Esophagus mucosa (tissue), 1 donor: ENCODE results near the gene MAP6. TPM values are rescaled to one million over a fixed set of nuclear protein-coding genes. Genes with fewer than 3 reads are reported as not detected.
A peak's percentile ranks its signal among the peaks of the same experiment; 100 is the strongest.
"Not testable (repeated sequence)": the region's sequence is repeated elsewhere in the genome, so short reads cannot be mapped to it uniquely, and the experiment has no call there.

Experiments
- ATAC-seq: fragments of 200-7000 bp; cut with Tn5 transposase; one replicate; pipeline ENCODE4 v1.9.1; 2020
- total RNA-seq: library from RNA; stranded (reverse); gene quantifications from one replicate; pipeline ENCODE4 v1.2.4, GENCODE V29; 2023
- donor health status: DM: yes; HTN: yes; CAD: no.

The MAP6 gene
- total RNA-seq, 1 donor from 2014 or later: 0.32 TPM

DNA sequence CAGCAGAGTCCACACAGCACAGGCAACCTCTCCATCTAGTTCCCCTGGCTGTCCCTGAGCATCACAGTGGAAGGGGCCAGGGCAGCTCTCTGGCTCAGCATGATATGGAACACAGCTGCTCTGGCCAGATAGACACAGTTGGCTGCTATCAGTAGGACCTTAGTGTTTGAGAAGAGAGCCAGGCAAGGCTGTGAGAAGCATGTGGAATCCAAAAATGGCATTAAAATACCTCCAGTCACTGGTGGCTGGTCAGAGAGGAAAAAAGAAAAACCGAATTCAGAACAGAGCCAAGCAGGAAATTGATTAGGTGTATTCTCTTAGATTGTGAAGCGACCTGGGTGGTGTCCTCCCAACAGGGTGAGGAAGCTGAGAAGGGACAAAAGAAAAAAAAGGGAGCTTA is 78.9 kb downstream of the MAP6 start:
- ATAC-seq: no peak

DNA sequence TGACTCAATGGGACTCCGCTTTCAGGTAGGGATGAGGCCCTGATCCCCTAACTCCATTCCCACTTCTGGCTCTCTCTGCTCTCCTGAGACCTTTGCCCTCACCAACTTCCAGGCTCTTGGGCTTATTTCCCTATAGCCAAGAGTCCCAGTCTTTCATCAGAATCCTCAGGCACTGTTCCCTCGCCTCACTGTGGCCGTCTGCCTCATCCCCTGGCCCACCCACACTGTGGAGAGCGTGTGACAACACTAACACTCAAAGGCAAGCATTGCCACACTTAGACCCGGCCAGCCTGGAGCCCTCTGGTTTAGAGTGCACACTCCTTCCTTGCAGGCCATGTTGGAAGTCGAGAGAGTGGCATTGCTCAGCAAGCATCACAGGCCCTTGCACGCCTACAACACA is 79.8 kb downstream of the MAP6 start:
- no peak for ATAC-seq

DNA sequence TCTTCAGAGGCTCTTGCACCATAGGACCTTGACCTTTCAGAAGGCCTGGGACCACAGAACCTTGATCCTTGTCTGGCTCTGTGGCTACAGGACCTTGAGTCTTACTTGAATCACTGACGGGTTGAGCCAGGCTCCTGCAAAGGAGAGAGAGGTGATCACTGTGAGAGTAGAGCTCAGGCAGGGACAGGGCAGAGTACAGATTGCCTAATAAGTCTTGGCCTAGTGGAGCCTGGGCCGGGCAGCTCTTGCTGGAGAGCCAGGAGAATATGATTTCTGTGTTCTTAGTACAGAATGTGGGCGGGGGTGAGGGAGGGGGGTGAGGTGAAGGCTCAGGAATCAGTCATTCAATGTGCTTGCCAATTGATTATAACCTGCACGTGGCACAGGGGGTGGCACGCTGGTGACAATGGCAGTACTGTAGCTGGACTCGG is 80.8 kb downstream of the MAP6 start:
- ATAC-seq: no peak

DNA sequence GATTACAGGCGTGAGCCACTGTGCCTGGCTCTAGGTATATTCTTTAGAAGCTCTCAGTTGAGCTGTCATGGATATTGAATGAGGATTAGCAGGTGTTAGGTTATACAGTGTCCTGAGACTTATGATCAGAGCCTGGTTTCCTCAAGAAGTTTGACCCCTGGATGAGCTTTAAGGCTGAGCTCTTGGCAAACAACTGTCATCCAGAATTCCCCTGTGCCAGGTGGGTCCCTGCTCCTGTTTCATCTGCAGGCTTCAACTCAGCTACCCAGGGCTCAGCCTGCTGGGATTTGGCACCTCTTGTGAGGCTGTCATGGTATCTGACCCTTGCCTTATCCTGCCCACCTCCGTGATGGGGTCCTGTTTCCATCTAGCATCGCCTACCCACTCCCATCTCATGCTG is 82.4 kb downstream of the MAP6 start:
- no peak for ATAC-seq

DNA sequence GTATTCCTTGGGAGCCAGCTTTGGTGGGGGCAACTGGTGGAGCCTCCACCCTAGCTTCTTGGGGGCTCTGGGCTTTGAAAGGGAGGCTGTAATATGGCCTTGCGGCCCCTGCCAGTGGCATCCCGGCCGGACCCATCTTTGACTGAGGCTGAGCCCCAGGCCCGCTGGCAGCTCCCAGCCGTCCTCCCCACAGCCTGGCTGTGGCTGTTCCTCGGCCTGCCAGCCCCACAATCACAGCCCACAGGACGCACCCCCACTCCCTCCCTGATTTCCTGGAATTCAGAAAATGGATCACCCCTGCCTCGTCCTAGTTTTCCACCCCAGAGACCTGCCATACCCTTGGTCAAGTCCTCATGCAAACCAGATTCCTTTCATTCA is 83.6 kb downstream of the MAP6 start:
- ATAC-seq: no peak

DNA sequence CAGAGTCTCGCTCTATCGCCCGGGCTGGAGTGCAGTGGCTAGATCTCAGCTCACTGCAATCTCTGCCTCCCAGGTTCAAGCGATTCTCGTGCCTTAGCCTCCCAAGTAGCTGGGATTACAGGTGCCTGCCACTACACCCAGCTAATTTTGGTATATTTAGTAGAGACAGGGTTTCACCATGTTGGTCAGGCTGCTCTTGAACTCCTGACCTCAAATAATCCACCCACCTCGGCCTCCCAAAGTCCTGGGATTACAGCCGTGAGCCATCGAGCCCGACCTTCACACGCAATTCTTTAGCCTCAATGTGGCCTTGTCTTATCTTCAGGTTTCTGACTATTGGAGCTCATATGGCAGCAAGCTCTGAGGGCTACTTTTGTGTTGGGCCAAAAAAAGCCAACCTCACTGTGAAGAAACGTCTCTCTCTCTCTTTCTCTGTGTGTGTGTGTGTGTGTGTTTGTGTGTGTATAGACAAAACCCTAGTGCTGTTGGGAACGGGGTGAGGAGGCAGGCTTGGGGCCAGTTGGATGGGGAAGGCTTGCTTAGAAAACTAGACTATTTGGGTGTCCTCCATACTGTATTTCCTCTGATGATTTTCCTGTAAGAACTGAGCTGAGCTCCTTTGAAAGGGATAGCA is 84.1 kb downstream of the MAP6 start:
- not testable (repeated sequence) for ATAC-seq

DNA sequence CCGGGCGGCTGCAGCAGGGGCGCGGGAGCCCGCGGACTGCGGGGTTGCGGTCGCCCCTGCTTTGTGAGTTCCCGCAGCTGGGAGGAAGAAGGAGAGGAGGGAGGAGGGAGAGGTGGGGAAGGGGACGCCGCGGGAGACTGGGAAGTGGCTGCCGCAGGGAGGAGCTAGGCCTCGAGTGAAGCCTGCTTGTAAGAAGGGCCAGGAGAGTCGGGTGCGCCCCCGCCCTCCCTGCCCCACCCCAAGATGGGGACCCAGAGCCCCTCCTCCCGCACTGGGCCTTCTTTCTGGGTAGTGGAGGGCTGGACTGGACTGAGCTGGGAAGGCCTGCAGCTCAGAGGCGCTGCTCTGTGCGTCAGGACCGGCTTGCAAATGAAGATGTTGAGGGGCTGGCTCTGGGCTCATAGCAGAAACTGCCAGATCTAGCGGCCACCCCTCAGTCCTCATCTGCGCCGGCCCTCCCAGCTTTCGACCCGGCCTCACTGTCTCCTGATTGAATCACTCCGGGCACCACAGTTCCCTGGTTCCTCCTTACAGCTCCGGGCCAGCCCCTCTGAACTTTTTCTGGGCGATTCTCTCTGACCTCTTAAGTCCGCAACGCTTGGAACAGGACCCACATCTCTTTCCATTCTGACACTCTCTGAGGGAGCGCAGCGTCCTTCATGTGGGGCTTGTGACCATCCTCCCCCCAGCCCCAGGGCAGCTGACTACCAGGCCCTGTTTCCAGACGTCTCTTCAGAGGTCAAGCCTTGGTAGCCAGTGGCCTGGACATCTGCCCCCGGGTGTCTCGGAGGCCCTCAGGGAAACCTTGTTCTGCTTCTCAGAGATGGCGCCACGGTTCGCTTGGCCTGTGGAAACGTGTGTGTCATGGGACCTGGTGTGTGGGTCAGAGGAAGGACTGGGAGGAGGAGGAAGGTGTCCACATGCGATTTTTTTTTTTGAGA is 84.8 kb downstream of the MAP6 start:
- ATAC-seq: peak; percentile 26

DNA sequence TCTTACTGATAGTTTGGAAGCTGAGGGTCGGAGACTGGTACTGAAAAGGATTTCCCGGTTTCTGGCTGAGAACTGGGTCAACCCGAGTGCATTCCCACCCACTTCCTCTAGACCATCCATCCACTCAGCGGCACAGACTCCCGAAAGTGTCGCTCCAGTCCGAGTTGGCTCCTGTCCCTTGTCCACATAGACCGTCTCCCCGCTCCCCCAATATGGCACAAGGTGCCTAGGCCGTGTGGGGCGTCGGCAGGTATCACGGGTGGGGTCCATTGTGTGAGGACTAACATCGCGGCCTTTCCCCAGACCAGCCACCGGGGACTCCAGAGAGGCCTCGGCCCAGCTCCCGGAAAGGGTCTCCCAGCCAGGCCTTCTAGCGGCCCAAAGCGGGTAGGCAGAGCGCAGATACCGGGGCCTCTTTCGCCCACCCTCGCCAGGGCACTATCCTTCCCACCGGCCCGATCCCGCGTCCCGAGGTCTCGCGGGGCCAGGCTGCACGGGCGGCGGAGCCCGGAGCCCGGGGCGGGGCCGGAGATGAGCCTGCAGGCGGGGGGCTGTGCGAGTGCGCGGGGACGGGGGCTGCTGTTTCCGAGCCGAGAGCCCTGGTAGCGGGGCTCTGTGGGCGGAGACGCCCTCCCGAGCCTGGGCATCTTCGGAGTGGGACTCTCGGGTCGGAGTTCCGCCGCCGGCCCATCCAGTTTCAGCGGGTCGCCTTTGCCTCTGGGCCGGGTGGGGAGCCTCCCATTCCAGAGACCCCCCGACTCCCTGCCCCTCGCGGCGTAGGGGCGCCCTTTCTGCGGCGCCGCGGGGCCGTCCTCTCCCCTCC is 85.7 kb downstream of the MAP6 start:
- peak; percentile 65 for ATAC-seq

DNA sequence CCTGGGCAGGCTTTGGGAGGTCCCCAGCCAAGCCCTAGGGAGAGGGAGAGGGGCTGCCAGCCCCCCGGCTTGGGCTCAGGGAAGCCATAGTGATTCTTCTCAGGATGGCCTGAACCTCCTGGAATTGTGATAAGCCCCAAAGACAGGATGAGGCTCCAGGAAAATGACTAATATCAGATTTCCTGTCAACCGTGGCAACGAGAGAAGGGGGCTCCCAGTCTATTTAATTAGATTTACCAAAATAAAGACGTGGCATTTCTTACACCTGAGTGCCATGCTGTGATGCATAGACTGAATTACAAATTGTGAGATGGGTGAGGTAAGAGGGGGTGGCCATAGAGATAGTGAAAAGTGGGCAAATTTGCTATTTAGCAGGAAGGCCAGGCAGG is 86.3 kb downstream of the MAP6 start:
- no peak for ATAC-seq

DNA sequence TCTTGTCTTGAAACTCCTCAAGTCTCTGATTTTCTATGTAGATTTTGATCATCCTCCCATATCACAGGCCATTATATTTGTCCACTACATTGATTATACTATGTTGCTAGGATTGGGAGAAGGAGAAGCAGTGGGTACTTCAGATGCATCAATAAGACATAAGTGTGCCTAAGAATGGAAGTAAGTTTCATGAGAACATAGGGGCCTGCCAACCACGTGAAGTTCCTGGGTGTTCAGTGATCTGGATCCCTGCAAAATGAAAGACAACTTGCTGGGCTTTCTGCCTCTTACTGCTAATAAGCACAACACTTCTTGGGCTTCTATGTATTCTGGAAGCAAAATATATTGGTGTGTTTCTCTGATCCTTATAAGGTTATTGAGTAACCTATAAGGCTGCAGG is 89.0 kb downstream of the MAP6 start:
- ATAC-seq: no peak

DNA sequence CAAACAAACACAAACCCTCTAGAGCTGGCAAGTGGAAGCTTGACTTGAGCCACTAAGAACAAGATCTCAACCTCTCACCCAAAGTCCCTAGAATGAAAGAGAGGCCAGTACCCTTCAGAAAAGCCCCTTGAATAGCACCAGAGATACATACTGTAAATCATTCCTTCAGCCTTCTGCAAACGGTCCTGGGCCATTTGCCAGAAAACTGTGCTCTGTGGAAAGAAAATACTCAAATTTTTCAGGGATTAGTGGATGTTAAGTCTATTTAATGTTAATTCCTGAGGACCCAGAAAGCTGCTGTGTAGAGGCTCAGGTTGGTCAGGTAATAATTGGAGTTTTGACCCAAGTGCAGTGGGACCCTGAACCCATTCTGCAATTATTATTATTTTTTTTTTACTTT is 89.9 kb downstream of the MAP6 start:
- ATAC-seq: no peak

DNA sequence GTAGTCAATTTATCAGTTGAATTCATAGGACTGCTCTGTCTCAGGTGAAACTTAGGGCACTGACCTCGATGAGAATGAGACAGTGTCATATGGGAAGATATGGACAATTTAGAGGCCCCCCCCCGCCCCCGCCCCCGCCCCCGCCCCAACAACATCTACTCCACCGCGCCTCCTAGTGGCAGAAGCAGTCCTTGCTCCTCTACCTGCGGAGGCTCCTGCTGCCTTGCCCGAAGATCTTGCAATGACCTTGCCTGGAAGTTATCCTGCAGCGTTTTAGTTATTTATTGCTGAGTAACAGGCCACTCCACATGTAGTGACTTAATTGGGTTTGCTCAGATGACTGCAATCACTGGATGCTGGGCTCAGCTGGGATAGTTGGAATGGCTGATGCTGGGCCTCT is 91.6 kb downstream of the MAP6 start:
- ATAC-seq: no peak

DNA sequence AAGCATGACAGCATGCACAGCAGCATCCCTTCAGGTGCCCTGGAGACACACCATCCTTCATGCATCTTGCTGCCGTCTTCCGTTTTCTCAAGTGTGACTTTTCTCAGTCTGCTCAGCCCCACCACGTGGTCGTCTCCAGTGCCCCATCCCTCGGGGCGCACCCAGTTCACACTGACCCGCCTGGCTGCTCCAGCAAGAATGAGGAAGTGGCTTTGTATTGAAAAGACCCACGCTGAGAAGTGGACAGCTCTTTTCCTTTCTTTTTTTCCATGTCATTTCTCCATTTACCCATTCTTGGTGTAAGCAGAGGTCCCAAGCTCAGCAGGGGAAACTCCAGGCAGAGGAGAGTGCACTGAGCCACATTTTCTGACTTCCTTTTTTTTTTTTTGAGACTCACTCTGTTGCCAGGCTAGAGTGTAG is 92.3 kb downstream of the MAP6 start:
- ATAC-seq: peak; percentile 45

DNA sequence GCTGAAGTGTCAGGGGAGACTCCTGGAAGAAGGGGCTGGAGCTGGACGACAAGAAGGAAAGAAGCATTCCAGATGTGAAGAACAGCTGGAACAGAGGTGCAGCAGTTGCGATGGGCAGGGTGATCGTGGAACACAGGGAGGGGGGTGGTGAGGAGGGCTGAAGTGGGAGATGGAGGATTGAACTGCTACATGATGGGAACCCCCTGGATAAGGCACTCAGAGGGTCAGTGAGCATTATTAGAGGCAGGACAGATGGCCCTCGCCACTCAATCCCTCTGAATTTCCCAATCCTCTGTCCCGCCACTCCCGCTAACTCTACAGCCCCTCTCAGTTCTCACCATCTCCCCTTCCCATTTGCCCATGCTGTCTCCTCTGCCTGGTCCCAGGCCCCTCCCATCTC is 92.8 kb downstream of the MAP6 start:
- no peak for ATAC-seq

DNA sequence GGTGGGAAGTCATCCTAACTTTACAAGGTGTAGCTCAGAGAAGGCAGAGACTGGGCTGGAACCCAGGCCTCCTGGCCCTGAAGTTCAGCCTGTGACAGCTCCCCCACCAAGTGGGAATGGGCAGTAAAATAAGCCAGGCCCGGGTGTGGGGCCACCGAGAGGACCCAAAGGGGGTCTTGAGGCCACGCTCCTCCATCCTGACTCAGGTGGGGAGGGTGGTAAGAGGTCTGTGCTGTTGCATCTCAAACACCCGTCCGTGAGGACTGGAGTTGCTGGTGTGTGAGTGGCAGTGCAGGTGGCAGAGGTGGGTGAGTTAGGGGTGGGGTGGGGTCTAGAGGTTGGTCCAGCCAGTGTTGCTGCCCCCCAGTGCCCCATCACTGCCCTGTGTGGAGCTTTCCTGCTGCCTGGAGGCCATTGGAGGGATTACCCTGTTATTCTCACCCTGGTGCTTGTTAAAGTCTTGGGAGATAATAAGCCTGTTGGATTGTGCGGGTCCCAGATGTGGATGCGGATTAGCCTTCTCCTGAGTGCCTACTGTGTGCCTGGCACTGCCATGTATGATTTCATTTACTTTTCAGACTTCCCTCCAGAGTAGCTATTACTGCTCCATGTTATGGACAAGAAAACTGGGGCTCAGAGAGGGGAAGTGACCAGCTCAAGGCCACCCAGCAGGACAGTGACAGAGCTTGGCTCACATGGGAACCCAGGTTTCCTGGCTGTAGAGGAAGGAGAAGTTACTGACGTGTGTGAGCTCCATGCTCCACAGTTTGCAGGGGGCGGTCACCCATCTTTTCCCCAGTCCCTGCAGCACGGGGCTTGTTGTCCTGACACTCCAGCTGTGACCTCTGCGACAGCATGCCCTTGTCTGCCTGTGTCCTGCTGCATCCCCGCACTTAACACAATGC is 93.9 kb downstream of the MAP6 start:
- no peak for ATAC-seq

DNA sequence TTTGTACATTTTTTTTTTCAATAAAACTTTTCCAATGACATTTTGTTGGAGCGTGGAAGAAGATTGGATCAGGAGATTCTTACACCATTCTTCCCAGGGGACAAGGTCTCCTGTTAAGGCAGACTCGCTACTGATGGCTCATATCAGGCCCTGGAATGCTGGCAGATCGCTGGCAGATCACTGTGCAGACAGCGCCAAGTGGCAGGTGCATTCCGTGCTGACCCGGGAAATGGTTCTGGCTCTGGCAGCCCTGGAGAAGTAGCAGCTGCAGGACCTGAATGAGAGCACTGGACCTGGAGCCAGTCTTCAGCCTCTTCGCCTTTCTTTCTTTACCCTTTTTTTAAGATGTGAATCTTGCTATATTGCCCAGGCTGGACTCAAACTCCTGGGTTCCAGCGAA is 96.1 kb downstream of the MAP6 start:
- ATAC-seq: no peak

DNA sequence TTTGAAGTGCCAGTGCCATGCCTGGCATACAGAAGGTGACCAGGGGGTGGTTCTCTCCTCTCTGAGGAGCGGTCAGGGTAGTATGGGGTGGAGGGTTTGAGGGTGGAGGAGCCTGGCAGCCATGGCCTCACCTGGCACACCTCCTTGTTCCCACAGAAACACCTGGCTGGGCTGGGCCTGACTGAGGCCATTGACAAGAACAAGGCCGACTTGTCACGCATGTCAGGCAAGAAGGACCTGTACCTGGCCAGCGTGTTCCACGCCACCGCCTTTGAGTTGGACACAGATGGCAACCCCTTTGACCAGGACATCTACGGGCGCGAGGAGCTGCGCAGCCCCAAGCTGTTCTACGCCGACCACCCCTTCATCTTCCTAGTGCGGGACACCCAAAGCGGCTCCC is 97.2 kb downstream of the MAP6 start:
- ATAC-seq: peak; percentile 72

DNA sequence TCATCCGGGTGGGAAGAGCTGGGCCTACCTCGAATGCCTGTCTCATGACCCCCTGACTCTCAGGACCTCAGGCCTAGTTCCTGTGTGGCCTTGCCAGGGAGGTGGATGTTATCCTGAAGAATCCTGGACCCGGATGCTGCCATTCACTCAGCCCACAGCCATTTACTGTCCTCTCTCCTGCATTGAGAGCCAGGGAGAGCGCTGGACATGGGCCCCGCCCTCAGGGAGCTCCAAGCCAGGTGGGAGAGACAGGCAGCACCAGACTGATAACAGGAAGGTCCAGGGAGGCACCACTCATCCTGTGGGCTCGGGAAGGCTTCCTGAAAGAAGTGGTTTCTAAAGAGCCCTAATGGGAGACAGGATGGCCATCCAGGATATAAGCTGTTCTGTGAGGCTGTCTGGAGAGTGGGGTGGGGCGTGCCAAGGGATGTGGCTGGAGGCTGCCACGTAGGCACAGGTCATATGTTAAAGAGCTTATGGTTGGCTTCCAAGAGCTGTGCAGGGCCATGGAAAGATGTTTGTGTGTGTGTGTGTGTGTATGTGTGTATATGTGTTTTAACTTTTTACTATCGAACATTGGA is 98.2 kb downstream of the MAP6 start:
- ATAC-seq: peak; percentile 26

DNA sequence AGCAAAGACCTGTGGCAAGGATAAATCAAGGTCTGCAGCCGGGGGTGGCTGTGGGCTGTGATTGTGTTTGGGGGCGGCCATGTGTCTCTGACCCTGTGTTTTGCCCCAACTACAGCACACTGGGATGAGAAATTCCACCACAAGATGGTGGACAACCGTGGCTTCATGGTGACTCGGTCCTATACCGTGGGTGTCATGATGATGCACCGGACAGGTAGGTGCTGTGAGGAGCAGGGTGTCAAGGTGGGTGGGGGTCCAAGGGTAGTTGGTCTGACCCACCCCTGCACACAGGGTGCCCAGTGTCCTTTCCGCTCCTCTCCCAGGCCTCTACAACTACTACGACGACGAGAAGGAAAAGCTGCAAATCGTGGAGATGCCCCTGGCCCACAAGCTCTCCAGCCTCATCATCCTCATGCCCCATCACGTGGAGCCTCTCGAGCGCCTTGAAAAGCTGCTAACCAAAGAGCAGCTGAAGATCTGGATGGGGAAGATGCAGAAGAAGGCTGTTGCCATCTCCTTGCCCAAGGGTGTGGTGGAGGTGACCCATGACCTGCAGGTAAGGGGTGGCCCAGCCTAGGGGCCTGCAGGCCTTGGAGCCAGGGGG is 100.1 kb downstream of the MAP6 start:
- no peak for ATAC-seq

DNA sequence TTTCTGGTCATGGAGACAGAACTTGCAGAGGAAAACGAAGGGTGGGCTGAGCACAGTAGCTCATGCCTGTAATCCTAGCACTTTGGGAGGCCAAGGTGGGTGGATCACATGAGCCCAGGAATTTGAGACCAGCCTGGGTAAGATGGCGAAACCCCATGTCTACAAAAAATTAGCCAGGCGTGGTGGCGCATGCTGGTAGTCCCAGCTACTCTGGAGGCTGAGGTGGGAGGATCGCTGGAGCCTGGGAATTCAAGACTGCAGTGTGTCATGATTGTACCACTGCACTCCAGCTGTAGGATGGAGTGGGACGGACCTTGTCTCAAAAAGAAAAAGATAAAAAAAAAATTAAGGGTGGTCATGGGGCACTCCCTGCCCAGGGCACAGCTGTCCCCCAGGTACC is 100.9 kb downstream of the MAP6 start:
- ATAC-seq: no peak

DNA sequence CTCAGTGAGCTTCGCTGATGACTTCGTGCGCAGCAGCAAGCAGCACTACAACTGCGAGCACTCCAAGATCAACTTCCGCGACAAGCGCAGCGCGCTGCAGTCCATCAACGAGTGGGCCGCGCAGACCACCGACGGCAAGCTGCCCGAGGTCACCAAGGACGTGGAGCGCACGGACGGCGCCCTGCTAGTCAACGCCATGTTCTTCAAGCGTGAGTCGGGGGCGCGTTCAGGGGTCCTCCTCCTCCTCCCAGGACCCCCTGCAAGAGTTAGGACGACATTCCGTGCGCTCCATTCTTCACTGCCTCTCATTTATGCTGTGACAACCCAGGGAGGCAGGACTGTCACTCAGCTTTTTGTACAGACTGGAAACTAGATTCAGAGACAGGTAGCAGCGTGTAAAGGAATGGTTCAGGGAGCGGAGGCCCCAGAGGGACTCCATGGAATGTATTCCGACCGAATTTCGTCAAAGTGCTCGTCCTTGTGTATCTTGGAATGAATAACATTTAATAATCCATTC is 102.0 kb downstream of the MAP6 start:
- ATAC-seq: no peak
